GM18867 (cell line): ENCODE data around the gene DGKG.

Experiments
- ATAC-seq: cut with Tn5 transposase; IDR thresholded peaks from one replicate; pipeline ENCODE4 v1.9.1; 2021; ENCODE audit warnings: mild to moderate bottlenecking, moderate library complexity; ENCODE audit not compliant: unreplicated experiment

The DGKG gene

DNA sequence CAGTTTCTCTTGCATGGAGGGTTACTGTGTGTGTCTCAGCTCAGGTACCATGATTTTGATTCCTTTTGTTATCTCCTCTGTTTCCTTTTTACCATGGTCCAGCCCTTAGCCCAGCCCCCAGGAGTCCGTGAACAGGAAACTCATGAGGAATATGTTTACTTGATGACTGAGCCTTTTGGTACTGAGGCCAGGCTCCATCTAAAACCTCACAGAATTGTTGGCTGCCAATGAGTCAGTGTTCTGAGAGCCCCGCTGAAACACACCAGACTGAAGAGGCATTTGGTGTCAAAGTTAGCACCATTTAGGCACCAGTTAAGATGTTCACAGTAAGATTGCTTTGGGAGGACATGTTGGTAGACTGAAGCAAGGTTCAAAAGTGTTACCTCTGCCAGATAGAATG is 80.9 kb downstream of the DGKG start:
- ATAC-seq: no peak

DNA sequence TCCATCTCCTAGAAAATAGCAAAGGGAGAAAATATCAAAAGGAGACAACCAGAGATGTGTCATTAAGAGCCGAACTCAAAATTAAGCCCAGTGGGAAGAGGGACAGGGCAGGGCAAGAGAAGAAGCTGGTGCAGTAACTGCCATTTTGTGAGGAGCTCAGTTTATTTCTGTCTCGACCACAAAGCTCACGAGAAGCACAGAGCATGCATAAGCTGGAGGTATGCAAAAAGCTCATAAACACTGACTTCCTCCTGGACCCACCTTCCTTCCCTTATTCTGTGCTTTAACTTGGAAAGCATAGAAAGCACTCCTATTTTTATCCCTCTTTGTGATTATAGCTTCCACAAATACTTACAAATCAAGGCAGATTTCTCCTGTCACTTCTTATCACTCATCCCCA is 81.3 kb downstream of the DGKG start:
- ATAC-seq: no peak

DNA sequence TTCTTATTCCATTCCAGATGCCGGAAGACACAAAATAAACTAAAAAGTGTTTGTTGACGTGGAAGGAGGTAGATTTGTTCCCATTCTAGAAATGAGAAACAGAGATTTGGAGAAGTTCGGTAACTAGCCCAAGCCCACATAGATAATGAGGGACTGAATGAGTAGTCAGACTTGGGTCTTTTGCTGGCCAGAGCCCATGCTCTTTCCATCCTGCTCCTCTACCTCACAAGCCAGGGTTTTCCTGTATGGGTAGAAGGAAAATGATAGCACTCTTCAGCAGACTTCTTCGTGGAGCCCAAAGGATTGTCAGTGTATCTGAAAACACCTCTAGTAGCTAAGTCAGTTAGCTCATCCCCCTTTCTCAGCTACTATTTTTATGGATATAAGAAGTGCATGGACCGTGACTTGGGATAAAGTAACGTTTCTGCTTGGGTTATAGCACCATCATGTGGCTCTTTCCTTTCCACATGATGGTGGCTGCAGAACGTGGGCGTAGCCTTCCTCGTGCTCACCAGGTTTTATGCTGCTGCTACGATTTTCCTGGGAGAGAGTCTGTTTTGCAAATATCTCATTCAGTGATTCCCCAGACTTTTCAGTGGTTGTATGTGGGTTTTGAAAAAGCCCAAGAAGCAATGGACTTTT is 84.6 kb downstream of the DGKG start:
- no peak for ATAC-seq

DNA sequence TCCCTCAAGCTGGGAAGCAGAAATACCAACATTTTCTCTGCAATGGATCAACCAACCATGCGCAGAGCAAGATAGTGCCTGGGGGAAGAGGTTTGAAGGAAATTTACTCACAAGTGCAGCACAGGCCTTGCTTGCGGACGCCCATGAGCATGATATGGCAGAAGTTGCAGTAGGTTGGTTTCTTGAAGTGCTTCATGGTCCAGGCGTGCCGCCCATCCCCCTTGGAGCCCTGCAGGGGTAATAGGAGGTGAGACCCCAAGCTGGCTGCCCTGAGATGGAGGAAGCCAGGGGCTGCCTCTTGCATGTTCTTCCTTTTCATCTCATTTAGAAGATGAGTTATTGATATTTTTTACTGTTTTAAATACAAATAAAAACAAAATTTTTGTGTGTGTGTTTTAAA is 86.6 kb downstream of the DGKG start:
- no peak for ATAC-seq

DNA sequence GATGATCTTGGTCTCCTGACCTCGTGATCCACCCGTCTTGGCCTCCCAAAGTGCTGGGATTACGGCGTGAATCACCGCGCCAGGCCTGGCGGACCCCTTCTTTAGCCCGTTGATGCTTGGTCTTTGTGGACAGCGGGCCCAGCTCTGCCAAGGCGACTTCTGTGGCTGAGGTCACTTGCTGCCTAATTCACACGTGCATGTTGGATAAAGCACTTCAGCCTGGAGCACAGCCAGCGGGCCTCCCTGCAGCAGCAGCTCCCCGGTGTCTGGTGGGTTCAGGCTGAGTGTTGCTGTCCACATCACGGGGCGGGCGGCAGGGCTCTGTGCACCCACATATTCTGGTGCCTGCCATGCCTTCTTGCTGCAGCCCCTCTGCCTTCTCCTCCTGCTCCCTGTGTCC is 88.4 kb downstream of the DGKG start:
- no peak for ATAC-seq

DNA sequence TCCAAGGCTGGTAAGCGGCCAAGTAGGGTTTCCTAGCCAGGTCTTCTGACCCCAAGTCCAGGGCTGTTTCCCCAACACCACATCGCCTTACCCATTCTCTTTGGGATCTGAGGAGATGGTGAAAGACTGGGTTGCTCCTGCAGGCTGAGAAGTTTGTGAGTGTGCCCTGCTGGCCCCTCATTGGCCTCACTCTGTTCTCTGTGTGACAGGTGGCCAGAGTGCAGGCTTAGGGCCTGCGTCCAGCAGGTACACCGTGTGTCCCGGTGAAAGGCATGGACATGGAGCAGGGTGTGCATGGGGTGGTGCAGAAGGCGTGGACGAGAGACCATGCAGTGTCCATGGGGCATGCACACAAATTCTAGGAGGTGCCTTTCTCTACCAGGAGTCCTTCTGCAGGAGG is 91.3 kb downstream of the DGKG start:
- ATAC-seq: no peak

DNA sequence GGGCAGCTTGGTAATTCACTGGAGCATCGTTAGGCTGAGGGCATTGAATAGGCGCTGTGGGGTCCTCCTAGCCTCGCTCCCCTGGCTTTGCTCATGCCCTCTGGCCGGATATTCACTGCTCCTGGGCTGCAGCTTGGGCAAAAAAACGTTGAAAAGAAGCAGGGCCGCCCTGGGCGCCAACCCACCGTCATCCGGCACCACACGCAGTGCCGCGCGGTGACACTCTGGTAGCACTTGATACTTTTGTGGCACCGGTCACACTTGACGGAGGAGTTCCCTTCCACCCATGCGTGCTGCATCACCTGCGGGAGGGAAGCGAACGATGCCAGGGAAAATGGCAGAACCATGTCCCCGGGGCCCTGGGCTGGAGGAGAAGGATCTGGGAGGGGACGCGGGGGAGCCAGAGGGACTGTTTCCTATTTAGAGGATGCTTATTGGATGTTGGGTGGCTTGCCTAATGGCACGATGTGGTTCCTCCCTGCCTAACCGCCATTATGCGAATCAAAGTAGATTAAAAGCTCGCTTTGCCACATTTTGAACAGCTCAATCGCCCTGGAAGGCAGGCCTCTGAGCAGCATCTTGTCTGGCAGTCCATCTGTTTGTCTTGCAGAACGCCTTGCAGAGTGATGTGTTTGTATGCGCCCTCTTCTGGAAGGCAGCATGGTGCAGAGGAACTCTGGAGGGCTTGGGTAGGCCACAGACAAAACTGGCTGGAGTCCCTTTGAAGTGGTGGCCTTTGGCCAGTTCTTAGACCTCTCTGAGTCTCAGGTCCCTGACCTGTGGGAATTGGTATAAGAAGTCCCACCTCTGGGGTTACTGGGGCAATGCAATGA is 93.2 kb downstream of the DGKG start:
- ATAC-seq: no peak

DNA sequence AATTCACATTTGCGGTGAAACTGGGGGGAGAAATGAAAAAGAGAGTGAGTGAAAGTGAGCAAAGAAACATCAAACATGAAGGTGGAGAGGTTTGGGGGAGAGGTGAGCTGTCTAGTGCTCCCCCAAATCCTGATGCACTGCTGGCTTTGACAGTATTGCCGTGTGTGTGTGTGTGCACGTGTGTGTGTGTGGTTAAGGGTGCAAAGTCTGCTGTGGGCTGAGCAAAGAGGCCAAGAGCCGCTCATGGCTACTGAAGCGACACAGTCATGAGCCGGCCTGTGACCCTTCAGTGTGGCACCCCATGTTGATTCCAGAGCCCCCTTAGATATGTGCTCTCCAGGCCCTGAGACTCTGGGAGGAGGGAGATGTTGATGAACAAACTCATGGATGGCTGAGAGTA is 94.3 kb downstream of the DGKG start:
- ATAC-seq: no peak

DNA sequence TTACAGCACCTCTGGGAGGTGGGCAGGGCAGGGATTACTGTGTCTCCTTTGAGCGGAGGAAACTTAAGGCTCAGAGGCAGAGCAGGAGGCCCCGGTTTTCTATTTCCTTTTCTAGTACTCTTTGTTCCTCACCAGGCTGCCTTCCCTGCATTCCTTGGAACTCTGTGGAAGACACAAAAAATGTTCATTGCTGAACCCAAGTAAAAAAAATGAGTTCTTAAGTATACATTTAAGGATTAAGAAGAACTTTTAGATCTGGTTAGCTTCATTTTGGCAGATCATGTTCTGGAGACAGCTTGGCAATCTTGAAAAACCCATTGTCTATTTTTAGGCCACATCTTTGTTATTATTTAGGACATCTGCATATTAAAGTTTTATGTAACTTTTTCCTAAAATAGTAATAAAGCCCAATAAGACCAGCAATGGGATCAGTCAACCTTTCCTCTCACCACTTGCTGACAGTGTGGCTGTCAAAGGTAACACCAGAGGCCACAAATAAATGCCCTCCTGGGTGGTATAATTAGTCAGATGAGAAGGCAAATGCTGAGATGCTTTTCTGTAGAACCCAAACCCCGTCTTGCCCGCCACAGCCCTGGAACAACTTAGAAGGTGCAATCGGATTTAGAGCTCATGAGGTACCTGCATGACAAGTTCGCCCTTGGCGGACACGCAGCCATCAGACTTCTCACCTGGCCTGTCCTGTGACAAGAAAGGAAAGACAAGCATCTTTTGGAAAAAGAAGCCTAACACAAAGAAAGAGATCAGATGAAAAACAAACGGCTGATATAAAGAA is 97.2 kb downstream of the DGKG start:
- ATAC-seq: no peak

DNA sequence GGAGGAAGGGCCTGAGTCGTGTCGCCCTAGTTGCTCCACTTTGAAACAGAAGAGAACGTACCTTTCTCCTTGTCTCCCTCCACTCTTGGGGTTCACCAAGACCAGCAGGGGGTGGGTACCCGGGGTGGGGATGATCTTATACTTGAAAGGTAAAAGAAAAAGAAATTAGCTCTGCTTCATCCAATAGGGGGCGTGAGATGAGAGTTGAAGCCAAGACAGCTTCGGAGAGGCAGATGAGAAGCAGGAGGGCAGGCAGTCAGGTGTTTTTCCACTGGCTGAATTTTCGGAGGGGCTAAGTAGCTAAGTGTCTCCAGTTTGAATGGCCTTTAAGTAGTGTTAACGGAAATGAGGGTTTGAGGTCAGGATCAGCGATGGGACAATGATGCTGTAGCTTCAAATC is 100.4 kb downstream of the DGKG start:
- no peak for ATAC-seq

DNA sequence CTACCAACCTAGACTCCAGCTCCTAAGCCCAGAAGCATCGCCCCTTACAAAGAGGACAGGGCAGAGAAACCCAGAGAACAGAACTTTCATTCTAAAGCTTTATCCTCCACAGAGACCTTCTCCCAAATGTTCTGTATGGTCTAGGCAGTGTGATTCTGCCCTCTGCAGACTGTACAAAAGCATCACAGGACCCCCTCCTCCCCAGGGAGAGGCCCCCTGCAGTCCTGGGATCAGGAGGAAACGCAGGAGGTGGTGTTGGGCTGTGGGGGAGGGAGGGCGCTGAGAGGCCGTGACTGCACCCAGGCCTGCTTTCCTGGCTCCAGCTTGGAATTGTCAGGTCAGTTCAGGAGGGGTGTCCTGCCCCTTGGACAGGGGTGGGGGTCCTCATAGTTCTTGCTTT is 101.3 kb downstream of the DGKG start:
- ATAC-seq: no peak

DNA sequence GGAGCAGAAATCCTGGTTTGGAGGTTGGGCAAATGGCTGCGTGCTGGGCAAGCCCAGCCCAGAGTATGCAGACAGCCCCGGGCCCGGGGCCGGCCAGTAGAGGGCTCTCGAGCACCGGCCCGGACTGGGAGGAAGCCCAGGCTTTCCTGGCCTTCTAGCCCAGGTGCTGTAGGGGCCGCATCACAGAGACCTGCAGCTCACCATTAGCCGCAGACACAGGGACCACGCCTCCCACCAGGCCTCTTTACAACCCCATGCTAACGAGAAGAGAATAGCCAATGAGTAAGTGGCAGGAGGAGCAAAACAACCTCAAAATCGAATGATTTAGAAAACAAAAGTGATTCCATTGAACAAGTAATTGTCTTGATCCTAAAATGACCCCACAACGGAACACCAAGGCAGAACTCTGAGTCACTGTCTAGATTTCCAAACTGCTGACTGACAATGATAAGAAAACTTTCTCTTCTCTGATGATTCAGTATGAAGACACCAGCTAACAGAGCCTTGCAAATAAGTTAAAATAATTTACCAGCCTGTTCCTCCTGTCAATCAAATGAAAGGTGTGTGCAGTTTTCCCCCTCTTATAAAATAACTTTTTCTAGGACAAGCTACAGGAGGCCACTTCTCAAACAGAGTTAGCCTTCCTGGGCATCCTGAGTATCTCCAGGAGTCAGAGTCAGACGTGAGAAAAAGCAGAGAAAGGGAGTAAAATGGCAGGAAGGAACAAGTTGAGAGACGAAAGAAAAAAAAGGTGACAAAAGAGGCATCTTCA is 102.2 kb downstream of the DGKG start:
- ATAC-seq: peak; percentile 75

DNA sequence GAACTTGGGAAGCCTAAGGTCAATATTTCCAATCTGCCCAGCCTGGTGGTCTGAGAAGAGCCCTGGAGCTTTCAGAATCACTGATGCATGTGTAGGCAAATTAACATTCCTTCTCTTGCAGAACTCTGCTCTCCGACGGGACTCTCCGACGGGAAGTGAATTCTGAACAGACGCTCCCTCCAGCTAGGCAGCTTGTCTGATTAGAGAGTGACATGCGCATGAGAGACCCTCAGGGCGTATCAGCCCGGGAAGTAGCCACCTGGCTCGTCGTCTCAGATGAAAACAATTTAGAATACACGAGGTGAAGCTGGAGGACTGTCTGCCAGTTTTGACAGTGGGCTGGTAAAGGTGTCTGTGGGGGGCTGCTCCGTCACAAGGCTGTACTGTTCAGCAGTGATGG is 103.1 kb downstream of the DGKG start:
- no peak for ATAC-seq

DNA sequence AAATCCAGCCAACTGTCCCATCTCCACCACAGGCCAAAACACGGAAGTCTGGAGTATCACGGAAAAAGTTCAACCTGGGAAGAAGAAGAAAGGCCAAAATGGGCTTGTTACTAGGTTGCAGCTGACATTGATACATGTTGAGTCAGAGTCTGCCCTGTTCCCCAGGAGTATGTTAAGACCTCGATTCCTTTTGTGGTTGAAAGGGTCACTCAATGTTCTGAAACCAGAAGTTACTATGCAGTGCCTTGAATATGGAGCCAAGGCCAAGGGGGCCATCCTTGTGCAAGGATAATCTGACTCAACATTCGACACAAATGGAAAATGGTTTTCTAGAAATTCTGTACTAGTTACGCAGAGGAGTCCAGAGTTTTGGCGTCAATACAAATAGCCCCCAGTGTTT is 104.2 kb downstream of the DGKG start:
- no peak for ATAC-seq

DNA sequence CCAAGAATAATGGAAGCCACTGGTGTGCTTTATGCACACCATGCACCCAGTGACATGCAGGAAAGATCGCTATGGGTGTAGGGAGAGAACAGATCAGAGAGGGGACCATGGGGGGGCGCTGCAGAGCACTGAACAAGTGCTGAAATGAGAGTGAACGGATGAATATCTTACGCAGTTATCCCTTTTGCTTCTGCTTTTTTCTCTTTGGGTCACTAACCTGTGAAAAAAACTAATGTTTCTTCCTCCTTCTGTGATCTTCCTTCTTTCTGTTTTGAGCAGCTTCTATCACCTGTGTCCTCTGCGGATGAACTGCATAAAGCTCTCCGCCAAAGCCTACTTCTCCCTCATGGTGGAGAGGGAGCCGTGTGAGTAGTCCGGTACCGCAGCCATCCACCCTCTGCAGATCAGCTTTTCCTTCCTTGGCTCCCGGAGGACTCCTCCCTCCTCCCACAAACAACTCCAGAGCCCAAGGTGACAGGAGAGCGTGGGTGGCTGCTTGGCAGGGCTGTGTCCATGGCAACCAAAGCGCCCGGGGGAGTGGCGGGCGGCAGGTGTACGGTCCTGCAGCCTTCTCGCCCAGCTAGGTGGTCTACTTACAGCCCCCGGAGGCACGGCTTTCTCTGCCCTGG is 106.2 kb downstream of the DGKG start:
- no peak for ATAC-seq

DNA sequence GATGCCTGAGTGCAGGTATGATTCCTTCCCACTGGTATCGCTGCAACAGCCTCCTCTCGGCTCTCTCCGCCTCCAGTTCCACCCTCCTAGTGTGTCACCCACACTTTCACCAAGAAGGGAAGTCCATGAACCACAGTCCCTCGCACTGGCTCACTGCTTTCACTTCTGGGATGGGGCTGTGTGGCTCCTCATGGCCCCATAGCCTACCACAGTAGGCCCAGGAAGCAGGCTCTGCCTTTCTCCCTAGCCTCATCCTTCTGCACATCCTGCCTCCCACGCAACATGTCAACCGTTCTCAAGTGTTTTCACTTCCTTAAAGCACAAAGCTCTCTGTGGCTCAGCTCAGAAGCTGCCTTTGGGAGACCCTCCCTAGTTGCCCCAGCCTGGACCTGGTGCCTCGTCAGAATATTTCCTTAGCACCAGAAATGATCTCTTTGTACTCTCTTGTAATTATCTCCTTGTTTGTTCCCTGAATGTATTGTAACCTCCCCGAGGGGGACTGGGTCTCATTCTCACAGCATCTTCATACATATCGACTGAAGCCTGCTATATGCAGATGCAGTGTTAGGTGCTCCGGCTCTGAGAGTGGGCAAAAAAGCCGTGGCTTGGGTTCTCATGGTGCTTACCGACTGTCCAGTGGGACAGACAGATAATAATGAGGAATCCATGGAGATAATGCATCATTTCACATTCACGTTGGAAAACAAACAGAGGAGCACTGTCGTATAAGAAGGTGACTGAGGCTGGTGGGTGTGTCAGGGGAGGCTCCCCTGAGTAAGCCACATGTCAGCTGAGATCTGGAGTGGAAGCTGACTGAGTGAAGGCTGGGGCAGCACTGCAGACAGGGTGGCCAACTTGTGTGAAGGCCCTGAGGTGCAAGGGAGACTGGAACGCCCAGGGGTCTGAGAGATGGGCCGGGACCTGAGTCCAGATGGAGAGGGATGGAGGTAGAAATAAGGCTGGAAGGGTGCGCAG is 107.1 kb downstream of the DGKG start:
- peak; percentile 54 for ATAC-seq

DNA sequence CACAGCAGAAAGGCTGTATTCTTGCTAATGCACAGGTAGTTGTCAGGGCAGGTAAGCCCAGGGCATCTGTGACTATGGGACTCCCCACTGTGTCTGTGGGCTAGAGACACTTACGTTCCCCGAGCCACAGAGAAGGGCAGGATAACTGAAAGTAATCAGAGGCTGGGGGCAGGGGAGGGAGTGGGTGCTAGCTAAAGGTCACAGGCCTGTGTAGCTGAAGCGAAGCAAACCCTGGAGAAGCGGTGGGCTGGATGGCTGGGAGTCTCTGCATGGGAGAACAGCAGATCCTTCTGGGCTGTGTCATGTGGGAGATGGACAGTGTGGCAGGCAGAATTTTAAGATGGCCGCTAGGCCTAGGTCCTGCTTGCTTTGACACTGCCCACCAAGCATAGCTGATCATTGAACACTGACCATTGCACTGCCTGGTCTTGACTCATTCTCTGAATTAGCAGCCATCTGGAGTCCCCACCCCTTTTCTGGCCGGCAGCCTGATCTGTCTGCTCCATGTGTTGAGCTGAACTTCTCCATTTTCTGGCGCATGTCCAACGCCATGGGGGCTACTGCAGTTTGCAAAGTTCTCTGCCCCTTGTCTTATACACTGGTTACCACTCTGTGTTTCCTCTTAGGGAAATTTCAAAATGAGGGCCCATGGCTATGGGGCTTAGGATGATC is 110.0 kb downstream of the DGKG start:
- no peak for ATAC-seq

DNA sequence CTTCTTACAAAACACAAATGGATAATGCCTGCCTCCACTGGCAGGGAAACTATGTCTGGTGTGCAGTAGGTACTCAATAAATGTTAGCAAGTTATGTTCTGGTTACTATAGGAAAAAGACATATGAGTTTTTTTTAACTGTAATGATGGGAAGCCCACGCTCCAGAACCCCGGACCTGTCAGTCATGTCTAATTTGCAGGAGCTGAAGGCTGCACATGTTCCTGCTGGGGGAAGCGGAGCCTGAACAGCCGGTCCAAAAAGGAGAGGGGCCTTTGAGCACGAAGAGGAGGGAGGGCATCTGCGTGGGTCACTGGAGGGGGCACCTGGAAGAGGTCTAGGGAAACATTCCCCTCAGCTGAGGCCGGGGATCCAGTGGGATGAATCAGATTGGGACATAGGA is 113.2 kb downstream of the DGKG start:
- no peak for ATAC-seq
